Measurements from ENCODE around the gene CD99.

The CD99 gene, protein sequence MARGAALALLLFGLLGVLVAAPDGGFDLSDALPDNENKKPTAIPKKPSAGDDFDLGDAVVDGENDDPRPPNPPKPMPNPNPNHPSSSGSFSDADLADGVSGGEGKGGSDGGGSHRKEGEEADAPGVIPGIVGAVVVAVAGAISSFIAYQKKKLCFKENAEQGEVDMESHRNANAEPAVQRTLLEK

DNA sequence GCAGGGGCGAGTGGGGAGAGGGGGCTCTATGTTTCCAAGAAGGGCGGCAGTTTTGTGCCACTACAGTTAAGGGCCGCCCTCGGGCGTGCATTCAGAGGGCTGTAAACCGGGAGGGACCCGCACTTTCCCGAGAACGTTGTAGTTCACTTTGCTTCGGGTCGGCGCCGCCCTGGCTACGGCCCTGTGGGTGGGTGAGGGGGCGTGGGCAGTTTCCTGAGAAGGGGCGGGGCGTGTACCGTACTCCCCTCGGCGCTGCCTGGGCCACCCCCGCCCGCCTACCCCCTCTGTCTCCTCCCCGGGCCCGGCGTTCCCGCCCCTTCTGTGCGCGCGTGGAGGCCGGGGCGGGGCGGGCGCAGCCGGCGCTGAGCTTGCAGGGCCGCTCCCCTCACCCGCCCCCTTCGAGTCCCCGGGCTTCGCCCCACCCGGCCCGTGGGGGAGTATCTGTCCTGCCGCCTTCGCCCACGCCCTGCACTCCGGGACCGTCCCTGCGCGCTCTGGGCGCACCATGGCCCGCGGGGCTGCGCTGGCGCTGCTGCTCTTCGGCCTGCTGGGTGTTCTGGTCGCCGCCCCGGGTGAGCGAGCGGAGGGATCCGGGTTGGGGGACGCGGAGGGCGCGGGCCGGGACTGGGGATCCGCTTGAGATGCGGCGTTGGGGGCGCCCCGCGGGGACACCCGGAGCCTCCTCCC, at the start of gene CD99:
TSS of gene CD99 (plus strand) at position 440 of the 687 bp plus-strand sequence. CDS start at position 506, 66 bp downstream.
- intact Hi-C loops (cut with DNase I) = no loop called here
- peak in 6 of 10 donors; percentile 32 to 92 (median 55) for DNase-seq

DNA sequence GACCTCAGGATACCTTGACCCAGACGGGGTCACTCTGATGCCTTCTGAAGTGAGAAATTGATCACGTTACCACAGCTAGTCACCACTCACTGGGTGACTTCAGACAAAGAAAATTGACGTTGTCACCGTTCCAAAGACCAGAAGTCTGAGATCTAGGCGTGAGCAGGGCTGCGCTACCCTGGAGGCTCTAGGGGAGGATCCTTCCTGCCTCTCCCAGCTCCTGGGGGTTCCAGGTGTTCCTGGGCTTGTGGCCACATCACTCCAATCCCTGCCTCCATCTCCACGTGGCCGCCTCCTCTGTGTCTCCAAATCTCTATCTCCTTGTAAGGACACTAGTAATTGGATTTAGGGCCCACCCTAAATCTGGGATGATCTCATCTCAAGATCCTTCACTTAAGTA, 48.9 kb upstream of the CD99 start:
- intact Hi-C loops (cut with DNase I) = loop anchor here (5.0 kb wide), 1 partner anchor 170 kb away; no protein-coding TSS in a partner anchor
- no peak for DNase-seq

DNA sequence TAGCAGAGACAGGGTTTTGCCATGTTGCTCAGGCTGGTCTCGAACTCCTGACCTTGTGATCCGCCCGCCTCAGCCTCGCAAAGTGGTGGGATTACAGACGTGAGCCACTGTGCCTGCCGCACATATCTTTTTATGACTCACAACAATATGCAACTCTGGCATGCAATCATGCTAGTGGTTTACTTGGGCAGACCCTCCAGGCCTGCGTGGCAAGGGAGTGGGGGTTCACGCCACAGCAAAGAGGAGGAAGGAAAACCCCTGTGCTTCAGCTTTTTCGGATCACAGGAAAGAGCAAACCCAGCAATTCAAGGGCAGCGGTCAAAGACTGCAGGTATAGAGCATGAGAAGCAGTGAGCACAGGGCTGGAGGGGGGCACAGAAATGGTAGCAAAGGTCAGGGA, 48.3 kb upstream of the CD99 start:
- no peak for DNase-seq
- intact Hi-C loops (cut with DNase I) = loop anchor here (5.0 kb wide), 1 partner anchor 170 kb away; no protein-coding TSS in a partner anchor

DNA sequence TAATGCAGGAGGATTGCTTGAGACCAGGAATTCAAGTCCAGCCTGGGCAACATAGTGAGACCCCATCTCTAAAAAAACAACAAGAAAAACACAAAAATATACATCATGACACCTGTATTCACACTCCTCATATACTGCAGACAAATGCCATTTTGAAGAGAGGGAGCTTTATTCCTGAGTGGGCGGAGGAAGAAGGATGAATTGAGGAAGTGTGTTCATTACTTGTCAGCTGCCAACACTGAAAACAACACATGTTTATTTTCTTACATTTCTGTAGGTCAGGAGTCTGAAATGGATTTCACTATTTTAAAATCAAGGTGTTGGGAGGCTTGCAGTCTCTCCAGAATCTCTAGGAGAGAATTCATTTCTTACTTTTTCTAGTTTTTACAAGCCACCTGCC, 47.2 kb upstream of the CD99 start:
- intact Hi-C loops (cut with DNase I) = loop anchor here (5.0 kb wide), 1 partner anchor 168 kb away; no protein-coding TSS in a partner anchor
- DNase-seq = no peak

DNA sequence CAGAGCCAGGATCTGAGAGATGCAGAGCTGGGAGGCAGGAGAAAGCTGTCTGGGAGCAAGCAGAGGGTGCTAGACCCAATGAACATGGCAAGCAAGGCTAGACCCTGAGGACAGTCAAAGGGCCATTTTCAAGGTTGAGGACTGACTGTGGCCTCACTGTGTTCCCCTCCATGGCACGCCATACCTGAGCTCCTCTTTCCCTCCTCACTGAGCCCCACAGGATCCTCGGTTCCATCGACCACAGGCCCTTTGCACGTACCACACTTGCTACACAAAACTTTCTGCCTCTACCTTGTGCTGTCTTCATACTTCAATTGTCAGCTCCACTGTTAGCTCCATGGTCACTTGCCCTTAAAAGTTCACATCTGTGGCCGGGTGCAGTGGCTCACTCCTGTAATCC, 45.5 kb upstream of the CD99 start:
- intact Hi-C loops (cut with DNase I) = no loop called here
- DNase-seq = no peak

DNA sequence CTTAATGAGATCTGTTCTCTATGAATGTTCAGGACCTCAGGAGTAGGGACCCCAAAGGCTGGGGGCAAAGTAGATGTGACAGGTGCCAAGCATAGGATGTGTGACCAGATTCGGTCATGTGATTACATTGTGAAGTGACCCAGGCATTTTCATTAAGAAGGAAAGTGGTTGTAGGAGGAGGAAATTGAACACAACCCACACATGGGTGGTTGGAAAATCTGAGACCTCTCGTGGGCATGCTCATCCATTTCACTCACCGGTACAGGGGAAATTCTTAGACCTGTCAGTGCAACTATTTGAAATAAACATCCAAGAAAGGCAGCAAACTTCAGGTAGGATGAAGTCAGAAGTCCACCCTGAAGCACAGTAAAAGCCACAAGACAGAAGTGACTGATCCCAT, 43.5 kb upstream of the CD99 start:
- intact Hi-C loops (cut with DNase I) = no loop called here

DNA sequence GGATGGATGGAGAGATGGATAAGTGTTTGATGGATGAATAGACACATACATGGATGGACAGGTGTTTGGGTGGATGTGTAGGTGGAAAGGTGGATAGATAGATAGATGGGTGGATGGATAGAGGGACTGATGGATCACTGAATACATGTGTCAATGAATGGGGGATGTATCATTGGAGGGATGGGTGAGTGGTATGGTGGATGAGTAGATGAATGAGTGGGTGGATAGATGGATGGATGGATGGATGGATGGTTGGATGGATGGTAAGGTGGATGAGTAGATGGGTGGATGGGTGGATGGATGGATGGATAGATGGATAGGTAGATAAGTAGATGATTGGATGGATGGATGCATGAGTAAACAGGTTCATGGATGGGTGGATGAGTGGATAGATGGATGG, 41.1 kb upstream of the CD99 start:
- intact Hi-C loops (cut with DNase I) = no loop called here
- no peak for DNase-seq

More for the DNA sequence above, 43.5 kb upstream of the CD99 start:
- no peak for DNase-seq

DNA sequence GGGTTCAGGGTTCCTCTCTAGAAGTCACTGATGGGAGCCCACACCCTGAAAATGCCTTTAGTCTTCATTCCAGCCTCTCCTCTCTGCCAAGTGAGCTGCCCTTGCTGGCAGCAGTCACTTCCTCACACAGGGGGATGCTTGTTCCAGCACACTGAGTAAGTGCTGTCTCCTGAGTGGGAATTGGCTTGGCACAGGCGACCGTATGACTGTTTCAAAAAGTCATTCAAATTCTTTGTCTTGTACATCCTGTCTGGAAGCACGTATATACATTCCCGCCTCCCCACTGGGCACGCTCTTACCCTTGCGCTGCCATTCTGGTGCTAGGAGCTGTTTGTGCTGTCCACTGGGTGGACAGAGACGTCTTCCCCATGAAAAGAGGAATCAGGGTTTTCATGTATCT, 40.2 kb upstream of the CD99 start:
- intact Hi-C loops (cut with DNase I) = no loop called here
- no peak for DNase-seq

DNA sequence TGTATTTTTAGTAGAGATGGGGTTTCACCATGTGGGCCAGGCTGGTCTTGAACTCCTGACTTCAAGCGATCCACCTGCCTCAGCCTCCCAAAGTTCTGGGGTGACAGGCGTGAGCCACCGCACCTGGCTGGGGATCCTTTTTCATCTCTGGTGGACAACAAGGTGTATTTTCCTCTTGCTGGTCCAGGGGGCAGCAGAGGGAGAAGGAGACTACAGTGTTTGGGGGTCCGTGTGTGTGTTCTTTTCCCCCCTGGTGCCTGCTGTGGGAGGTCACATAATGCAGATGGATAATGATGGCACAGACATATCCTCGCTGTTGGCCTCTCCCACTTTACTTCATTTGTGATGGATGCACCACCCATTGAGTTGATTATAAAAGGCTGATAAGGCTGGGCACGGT, 39.0 kb upstream of the CD99 start:
- DNase-seq = no peak
- intact Hi-C loops (cut with DNase I) = no loop called here

DNA sequence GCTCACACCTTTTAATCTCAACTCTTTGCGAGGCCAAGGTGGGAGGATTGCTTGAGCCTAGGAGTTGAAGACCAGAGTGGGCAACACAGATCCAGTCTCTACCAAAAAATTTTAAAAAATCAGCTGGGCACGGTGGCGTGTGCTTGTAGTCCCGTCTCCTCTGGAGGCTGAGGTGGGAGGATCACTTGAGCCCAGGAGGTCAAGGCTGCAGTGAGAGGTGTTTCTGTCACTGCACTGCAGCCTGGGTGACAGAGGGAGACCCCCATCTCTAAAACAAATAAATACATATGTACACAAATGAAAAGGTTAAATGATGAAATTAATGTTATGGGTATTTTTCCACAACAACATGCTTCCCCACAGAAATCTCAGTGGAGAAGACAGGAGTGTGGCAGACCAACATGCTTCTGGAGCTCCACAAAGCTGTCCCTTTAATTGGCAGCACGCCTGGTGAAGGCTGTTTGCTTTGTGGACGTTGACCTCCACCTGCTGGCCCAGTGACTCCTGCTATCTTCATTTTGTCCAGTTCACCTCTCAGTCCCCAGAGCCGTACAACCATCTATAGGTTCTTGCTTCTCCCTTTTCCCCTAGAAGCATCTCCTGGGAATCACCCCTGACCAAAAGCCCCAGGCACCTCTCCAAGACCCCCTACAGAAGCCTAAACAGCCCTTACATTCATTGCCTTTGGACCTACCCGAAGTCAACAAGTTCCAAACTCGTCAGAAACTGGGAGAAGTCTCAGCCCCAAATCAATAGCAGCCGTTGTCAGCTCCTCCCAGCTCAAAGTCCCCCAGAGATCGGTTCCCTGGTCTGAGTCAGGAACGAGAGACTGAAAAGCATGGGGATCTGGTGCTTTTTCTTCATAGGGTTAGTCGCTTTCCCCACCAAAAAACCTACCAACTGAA, 36.4 kb upstream of the CD99 start:
- intact Hi-C loops (cut with DNase I) = no loop called here
- no peak for DNase-seq

DNA sequence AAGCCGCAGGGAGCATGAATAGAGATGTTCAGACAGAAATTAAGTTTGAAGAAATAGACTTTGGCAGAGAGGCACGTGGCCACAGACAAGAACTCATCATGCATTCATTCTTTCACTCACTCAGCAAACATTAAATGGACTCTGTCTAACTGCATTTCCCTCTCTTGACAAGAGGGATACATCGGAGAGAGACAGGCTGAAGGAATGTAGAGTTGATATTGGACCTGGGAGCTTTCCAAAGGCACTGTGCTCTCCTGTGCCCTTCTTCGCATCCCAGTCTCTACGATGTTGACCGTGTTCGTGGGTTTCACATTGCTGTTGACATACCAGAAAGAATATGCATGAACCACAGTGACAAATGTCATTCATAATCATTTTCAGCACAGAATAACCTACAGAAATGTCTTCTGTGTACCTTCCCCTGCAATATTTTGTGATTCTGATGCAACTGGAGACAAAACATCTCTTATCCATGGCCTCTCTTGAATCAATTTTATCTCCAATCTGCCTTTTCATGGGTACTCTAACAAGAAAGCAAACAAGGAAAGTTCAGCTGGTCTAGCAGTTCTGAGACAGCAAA, 34.7 kb upstream of the CD99 start:
- no peak for DNase-seq
- intact Hi-C loops (cut with DNase I) = no loop called here

DNA sequence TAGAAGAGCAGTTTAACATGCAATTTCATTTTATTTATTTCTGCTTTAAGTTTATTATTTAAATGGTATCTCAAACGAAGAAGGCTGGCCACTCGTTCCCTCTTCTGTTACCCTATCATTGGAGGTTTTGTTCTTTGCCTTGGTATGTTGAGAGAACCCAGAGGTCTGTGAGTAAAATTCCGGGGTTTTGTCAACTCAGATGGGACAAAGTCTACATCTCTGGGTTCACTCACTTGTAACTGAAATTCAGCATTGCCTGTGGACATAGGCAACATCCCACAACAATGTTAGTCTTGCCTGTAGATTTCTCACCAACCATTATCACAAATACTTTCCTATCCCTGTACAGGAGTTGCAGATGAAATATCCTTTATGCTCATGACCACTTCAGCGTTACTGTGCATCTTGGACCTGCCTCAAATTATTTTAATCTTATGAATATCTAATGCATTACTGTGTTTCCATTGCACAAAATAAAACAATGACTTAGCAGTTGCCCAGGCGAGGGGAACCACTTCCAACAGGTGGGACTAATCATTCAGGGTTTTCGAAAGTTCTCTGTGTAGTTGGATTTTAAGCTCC, 33.5 kb upstream of the CD99 start:
- intact Hi-C loops (cut with DNase I) = no loop called here
- DNase-seq = no peak

DNA sequence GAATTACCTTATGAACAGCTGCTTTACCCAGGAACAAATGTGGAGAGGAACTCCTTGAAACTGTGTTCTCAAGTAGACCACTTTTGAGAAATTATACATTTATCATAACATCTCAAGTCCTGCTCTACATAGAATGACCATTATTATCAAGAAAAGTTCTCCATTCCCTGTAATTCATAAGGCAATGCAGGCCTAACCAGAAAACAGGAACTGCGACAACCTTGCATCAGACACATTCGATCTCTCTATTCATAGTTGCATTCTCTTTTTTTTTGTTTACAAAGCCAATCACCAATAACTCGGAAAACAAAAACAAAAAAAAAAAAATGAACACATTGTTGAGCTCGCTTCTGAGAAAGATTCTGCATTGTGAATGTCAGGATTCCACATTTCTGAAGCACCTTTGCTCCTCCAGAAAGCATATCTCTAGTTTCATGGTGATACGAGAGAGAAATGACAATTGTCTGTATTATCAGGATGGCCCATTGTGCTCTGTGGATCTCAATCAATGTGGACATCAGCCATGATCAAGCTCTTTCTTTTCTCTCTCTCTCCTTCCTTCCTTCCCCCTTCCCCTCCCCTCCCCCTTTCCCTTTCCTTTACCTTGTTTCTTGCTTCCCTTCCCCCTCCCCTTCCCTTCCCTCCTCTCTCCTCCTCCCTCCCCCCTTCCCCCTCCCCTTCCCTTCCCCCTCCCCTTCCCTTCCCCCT, 32.4 kb upstream of the CD99 start:
- intact Hi-C loops (cut with DNase I) = no loop called here
- no peak for DNase-seq

DNA sequence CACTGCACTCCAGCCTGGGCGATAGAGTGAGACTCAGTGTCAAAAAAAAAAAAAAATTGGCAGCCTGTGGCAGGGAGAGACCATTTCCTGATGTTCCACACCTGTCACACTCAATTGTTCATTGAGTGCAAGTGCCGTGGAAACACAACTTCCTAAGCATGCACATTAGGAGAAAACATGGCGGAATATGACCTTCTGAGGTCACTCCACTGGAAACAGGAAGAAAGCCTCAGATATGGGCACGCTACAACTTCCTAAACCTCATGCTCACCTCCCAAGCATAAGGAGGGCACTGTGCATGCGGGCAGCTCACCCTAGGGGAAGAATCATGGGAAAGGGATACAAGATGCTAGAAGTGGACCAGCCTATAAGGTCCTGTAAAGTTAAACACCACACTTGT, 28.5 kb upstream of the CD99 start:
- intact Hi-C loops (cut with DNase I) = no loop called here
- DNase-seq = no peak

DNA sequence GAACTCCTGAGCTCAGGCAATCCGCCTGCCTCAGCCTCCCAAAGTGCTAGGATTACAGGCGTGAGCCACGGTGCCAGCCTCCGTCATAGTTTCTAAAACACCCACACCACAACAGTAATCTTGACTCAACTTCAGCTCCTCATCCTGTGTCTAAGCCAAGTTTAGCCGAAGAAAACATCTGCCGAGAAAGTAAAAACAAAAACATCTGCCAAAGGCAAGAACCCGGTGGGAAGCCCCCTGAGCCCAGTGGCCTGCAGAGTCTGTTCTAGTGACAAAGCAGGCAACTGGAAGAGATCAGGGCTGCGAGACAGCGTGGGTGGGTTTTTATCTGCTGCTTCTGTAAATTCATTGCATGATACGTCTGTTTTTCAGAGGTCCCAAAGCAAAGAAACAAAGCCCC, 26.6 kb upstream of the CD99 start:
- DNase-seq = no peak

DNA sequence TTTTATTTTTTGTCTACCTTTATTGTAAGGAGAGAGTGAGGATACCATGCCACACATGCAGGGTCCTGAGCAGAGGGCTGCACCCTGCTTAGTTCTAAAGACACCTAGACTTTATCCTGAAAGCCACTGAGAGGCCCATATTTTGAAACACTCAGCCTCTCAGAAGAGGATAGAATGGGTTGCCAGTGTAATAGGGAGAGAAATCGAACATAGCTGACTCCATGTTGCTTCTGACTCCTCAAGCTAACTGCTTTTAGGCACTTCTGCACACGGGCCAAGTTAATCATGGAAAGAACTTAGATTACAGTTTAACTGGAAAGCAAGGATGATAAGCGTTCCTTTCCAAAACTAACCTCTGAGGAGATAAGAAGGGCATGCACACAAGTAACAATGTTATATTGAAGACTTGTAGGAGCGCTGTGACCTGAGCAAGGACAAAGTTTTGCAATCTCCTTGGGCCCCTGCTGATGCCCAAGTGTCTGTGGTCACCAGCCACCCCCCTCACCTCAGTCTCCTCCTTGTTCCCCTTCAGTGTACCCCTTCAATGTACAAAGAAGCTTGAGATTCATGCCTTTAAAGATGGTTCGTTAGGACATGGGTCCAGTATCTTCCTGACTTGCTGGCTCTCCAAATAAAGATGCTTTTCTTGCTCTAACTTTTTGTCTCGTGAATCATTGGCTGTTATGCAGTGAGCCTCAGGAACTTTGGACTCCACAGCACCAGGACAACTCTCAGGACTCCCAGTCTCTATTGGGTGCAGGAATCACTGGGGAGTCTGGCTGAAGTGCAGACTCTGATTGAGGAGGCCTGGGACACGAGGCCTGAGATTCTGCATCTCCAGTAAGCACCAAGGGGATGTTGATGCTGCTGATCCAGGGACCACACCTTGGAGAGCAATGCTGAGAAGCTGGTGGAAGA, 25.4 kb upstream of the CD99 start:
- intact Hi-C loops (cut with DNase I) = no loop called here
- no peak for DNase-seq

More for the DNA sequence above, 26.6 kb upstream of the CD99 start:
- intact Hi-C loops (cut with DNase I) = no loop called here

DNA sequence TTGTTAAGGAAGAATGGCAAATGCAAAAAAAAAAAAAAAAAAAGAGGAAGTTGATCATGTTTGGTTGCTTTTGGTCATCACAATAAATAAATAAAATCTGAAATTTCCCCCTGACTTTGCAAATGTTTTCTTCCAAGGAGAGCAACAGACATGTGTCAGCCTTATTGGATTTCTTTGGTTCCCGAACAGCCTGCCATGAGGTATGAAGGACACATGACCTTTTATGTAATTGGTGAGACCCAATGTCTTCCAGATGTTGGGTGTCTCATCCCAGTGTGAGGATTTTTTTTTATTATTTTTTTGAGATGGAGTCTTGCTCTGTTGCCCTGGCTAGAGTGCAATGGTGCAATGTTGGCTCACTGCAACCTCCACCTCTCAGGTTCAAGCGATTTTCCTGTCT, 24.6 kb upstream of the CD99 start:
- no peak for DNase-seq
- intact Hi-C loops (cut with DNase I) = no loop called here

DNA sequence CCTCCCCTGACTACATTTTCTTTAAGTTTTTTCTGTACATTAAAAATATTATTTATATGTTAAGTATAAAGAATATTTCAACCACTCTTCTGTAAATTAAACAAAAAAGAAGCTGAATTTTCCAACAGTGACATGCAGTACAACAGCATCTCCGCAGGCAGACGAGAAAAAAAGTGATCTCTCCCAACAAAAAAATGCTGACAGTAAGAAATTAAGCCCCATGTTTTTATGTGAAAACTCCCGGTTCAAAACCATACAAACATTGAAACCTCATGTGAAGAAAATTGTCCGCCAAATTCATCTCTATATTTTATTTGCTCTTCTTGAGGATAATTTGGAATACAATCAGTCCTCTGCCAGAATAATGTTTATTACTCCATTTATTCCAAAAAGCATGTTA, 20.1 kb upstream of the CD99 start:
- DNase-seq = no peak
- intact Hi-C loops (cut with DNase I) = no loop called here

DNA sequence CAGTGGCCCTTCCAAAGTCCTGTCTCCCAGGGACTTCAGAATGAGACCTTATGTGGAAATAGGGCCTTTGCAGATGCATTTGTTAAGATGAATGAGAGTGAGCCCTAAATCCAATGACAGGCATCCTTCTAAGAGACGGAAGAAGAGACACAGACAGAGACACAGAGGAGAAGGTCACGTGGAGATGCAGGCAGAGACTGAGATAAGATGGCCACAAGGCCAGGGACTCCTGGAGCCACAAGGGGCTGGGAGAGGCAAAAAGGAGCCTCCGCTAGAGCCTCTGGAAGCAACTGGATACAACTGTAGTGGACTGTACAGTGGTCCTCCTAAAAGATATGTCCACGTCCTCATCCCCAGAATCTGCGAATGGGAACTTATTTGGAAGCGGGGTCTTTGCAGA, 19.0 kb upstream of the CD99 start:
- intact Hi-C loops (cut with DNase I) = no loop called here
- no peak for DNase-seq

Data from posterior cingulate gyrus (tissue), 11 donors.